Colonic mucosa (tissue), 4 donors: ENCODE measurements around the gene PFDN1. TPM values are rescaled to one million over a fixed set of nuclear protein-coding genes. Genes with fewer than 3 reads are reported as not detected.

Source experiments
- DNase-seq: peaks from one replicate; pipeline ENCODE4 v3.0.0-alpha.2; 2020
- H3K27ac ChIP-seq: fragments of 200-600 bp; one replicate; pipeline ENCODE4 v1.8.0; 2021
- H3K27me3 ChIP-seq: fragments of 200-600 bp; one replicate; pipeline ENCODE4 v1.8.0; 2021
- H3K36me3 ChIP-seq: fragments of 200-600 bp; one replicate; pipeline ENCODE4 v1.8.0; 2021
- H3K4me1 ChIP-seq: fragments of 200-600 bp; one replicate; pipeline ENCODE4 v1.8.0; 2021; ENCODE audit warnings: mild to moderate bottlenecking
- H3K4me3 ChIP-seq: fragments of 200-600 bp; one replicate; pipeline ENCODE4 v1.8.0; 2021
- H3K9ac ChIP-seq, 2 donors: one replicate each; pipeline ENCODE4 v1.7.0; 2013; ENCODE audit warnings: control low read depth in 2 of 2, low read depth in 2 of 2, low read length in 2 of 2
- H3K9me3 ChIP-seq: fragments of 200-600 bp; one replicate; pipeline ENCODE4 v1.8.0; 2021
- CTCF ChIP-seq: fragments of 200-600 bp; IDR thresholded peaks from one replicate; pipeline ENCODE4 v1.8.0; 2022; ENCODE audit warnings: antibody characterized with exemption, mild to moderate bottlenecking
- intact Hi-C: fragments of 100-400 bp; cut with DNase I; formaldehyde crosslinking; loops from one replicate; pipeline ENCODE4 v1.14.1; 2022
- total RNA-seq, 2 donors: library from RNA; stranded (reverse); fragmentation: NEBNext Ultra II Directional in 1 of 2; extraction: Animal tissue kit (Norgen Biotek cat#: 25700) in 1 of 2; gene quantifications; one replicate each; pipeline ENCODE4 v1.2.1, GENCODE V29; 2021
- donor health status: healthy.
- donor health status: DM: no; HTN: no; CAD: no.
- donor health status: DM: no; HTN: no; CAD: no.

Gene PFDN1
- total RNA-seq, 2 donors from 2014 or later: 41.2 to 41.4 TPM

- Histone ChIP-seq H3K9ac (no peak overlapping the region), H3K36me3 (no peaks in the 10 kb centered on the region), H3K4me1 (peaks cover 4% of the 10 kb centered on the region), H3K27me3 (no peaks in the 10 kb centered on the region), H3K9me3 (no peaks in the 10 kb centered on the region), H3K27ac (no peak overlapping the region), H3K4me3 (no peak overlapping the region)
- intact Hi-C loops: no loop called here
- TF ChIP-seq CTCF: no peak
- DNase-seq: no peak
Measured at GRCh38 chr5:140266471-140267200, 36.3 kb downstream of the PFDN1 start.

DNA sequence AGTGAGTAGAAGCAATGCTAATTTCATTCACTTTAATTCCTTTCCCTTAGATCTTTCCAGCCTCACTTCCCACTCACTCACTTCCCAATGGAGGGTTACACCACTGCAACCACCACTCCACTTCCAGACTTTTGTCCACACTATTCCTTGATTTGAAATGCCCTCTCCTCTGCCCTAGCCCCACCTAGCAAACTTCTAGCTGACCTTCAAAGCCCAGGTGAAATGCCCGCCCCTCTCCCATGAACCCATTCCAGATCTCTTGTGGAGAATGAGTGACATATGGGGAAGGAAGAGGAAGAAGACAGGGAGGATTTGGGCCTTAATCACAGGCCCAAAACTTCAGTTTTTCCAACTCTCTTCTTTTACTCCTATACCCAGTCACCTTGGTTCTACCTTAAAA lies 37.1 kb downstream of the PFDN1 start:
- intact Hi-C loops: no loop called here
- no peaks in the 10 kb centered on the region for H3K27me3 ChIP-seq
- H3K9ac ChIP-seq: no peak overlapping the region
- no peak for DNase-seq
- peaks cover 4% of the 10 kb centered on the region for H3K4me1 ChIP-seq
- no peaks in the 10 kb centered on the region for H3K9me3 ChIP-seq
- H3K27ac ChIP-seq: no peak overlapping the region
- H3K36me3 ChIP-seq: no peaks in the 10 kb centered on the region
- no peak overlapping the region for H3K4me3 ChIP-seq
- no peak for TF ChIP-seq CTCF

DNA sequence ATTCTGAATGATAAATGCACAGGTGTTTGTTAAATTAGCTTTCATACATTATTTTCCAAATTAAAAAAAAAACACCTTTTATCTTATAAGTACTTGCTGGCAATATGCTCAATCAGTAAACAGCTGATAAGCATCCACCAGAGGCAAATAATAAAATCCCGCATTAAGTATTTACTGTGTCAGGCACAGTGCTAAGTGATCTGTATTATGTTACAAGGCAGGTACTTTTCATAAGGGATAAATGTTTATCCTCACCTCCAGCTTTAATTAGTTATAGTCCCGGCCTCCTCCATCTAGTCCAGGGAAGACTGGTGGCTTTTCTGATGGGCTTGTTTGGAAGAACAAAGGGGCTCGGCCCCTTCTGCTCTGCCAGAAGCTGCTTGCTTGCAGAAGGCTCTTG lies 40.1 kb downstream of the PFDN1 start:
- Histone ChIP-seq H3K27ac (no peak overlapping the region), H3K4me3 (no peak overlapping the region), H3K4me1 (peaks cover 4% of the 10 kb centered on the region), H3K9ac (no peak overlapping the region), H3K9me3 (no peaks in the 10 kb centered on the region), H3K36me3 (no peaks in the 10 kb centered on the region), H3K27me3 (no peaks in the 10 kb centered on the region)
- TF ChIP-seq CTCF: no peak
- intact Hi-C loops: no loop called here
- DNase-seq: no peak

GRCh38 chr5:140262221-140262620 lies 40.7 kb downstream of the PFDN1 start:
- H3K4me3 ChIP-seq: no peak overlapping the region
- no peaks in the 10 kb centered on the region for H3K36me3 ChIP-seq
- H3K9ac ChIP-seq: no peak overlapping the region
- DNase-seq: no peak
- intact Hi-C loops: no loop called here
- TF ChIP-seq CTCF: no peak
- H3K27me3 ChIP-seq: no peaks in the 10 kb centered on the region
- H3K27ac ChIP-seq: peak overlapping the region; percentile 67
- H3K4me1 ChIP-seq: peaks cover 4% of the 10 kb centered on the region
- no peaks in the 10 kb centered on the region for H3K9me3 ChIP-seq

DNA sequence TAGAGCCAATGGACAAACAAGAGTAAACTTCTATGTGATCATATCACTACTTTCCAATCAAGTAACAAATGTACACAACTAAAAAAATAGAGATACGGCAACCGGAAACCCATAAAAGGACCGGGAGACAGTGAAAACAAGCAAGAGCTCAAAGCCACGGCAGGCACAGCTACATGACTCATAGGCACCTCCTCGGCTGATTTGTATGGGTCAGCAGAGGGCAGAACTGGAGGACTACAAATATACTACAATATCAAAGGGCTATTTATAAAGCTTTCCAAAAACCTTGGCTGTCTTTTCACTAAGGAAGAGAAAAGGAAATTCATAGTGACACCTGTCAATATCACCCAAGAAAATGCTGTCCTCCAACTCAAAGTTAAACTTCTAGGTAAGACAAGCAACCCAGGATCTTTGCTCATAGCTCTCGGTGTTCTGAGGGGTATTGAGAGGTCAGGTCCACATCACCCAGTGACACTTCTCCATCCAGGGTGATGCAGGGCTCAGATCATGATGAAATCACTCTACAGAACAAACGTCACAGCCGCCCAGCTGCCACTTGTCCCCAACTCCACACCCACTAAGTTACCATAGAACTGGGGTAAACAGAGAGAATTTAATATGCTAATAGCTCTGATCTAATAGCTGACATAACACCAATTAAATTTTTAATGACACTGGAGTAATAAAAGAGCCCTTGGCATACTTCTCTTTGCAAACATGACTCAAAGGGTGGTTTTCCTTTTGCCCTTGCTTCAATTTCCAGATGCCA lies 41.3 kb downstream of the PFDN1 start:
- intact Hi-C loops: no loop called here
- no peaks in the 10 kb centered on the region for H3K27me3 ChIP-seq
- TF ChIP-seq CTCF: no peak
- peaks cover 4% of the 10 kb centered on the region for H3K4me1 ChIP-seq
- no peaks in the 10 kb centered on the region for H3K36me3 ChIP-seq
- H3K9me3 ChIP-seq: no peaks in the 10 kb centered on the region
- DNase-seq: peak; percentile 83
- peak overlapping the region; percentile 67 for H3K27ac ChIP-seq
- H3K4me3 ChIP-seq: no peak overlapping the region
- peak overlapping the region in 1 of 2 donors; percentile 35 for H3K9ac ChIP-seq
